Measurements from ENCODE around the gene PPT1.

PPT1 gene

GRCh38 chr1:40096977-40097782 lies at the start of gene PPT1:
TSS of gene PPT1 (minus strand) at chr1:40097252. CDS start at chr1:40097238, 14 bp downstream.
- peak; percentile 98 for DNase-seq

GRCh38 chr1:40143891-40144575 lies 47.0 kb upstream of the PPT1 start:
- DNase-seq: peak; percentile 100

- DNase-seq: no peak
These were observed 45.0 kb upstream of the PPT1 start for GRCh38 chr1:40141878-40142535.

GRCh38 chr1:40140211-40140973 lies 43.3 kb upstream of the PPT1 start:
- DNase-seq: no peak

- DNase-seq: no peak
These were observed 36.8 kb upstream of the PPT1 start for GRCh38 chr1:40133839-40134238.

GRCh38 chr1:40133312-40133665 lies 36.2 kb upstream of the PPT1 start:
- no peak for DNase-seq

- no peak for DNase-seq
These were observed 35.6 kb upstream of the PPT1 start for GRCh38 chr1:40132383-40133311.

GRCh38 chr1:40130892-40131291 lies 33.8 kb upstream of the PPT1 start:
- no peak for DNase-seq

GRCh38 chr1:40122855-40123254 lies 25.8 kb upstream of the PPT1 start:
- DNase-seq: no peak

- no peak for DNase-seq
These were observed 23.1 kb upstream of the PPT1 start for GRCh38 chr1:40120128-40120527.

GRCh38 chr1:40114400-40114799 lies 17.3 kb upstream of the PPT1 start:
- no peak for DNase-seq

GRCh38 chr1:40110389-40110788 lies 13.3 kb upstream of the PPT1 start:
- DNase-seq: no peak

- no peak for DNase-seq
These were observed 10.4 kb upstream of the PPT1 start for GRCh38 chr1:40107290-40107959.

GRCh38 chr1:40105028-40105427 lies 8.0 kb upstream of the PPT1 start:
- DNase-seq: no peak

- DNase-seq: no peak
These were observed 5.8 kb upstream of the PPT1 start for GRCh38 chr1:40102896-40103295.

GRCh38 chr1:40102038-40102437 lies 5.0 kb upstream of the PPT1 start:
- no peak for DNase-seq

- no peak for DNase-seq
These were observed 441 bp downstream of the PPT1 start for GRCh38 chr1:40096646-40096976.

GRCh38 chr1:40095806-40096205 lies 1.2 kb downstream of the PPT1 start:
- no peak for DNase-seq

- DNase-seq: no peak
These were observed 2.5 kb downstream of the PPT1 start for GRCh38 chr1:40094466-40095110.

GRCh38 chr1:40092706-40093639 lies 4.1 kb downstream of the PPT1 start:
- DNase-seq: no peak

Measured in NCI-H2029 treated with DMSO at 0.1 percent for 48 hours (cell line).